Right lobe of liver (tissue), 4 donors: ENCODE results near the gene THADA.

Source experiments
- POLR2A ChIP-seq: fragments of 450-650 bp; IDR thresholded peaks from one replicate; pipeline ENCODE4 v1.6.1; 2017; ENCODE audit warnings: antibody characterized with exemption, mild to moderate bottlenecking
- TF ChIP-seq, protein P1 (sequence below), 4 donors: fragments of 200-600 bp in 3 of 4; fragments of 450-650 bp in 1 of 4; IDR thresholded peaks; one replicate each; pipeline versions ENCODE4 v1.5.1 to v1.8.0; 2016 to 2022; ENCODE audit warnings: antibody characterized with exemption in 4 of 4, mild to moderate bottlenecking in 2 of 4
- donor health status: DM: no; HTN: no; CAD: no.
- donor health status: DM: no; HTN: no; CAD: no.
- donor health status: DM: no; HTN: yes; CAD: no.

DNA sequence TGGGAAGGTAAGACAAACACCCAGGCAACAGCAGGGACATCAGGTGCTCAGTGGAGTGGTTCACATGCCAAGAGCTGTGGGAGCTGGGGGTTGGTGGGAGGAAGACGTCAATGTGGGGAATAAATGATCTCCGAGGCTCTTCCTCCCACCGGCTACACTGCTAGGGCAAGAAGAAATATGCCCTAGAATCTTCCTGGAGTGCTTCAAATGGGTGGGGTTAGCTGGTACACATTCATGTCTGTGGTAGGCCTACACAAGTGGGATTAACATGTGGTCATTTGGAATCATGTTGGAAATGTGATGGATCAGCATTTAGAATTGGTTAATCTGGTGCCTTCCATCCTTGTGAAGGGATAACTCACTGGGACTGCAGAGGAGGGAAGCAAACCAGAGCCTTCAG is 357.0 kb downstream of the THADA start:
- no peak for TF ChIP-seq POLR2A
- TF ChIP-seq, protein P1, sequence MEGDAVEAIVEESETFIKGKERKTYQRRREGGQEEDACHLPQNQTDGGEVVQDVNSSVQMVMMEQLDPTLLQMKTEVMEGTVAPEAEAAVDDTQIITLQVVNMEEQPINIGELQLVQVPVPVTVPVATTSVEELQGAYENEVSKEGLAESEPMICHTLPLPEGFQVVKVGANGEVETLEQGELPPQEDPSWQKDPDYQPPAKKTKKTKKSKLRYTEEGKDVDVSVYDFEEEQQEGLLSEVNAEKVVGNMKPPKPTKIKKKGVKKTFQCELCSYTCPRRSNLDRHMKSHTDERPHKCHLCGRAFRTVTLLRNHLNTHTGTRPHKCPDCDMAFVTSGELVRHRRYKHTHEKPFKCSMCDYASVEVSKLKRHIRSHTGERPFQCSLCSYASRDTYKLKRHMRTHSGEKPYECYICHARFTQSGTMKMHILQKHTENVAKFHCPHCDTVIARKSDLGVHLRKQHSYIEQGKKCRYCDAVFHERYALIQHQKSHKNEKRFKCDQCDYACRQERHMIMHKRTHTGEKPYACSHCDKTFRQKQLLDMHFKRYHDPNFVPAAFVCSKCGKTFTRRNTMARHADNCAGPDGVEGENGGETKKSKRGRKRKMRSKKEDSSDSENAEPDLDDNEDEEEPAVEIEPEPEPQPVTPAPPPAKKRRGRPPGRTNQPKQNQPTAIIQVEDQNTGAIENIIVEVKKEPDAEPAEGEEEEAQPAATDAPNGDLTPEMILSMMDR (IDR thresholded peaks at IDR 0.05): no peak
